ENCODE data around the gene LTBP2. TPM values are rescaled to one million over a fixed set of nuclear protein-coding genes. Genes with fewer than 3 reads are reported as not detected.

Gene LTBP2
- total RNA-seq, 2 donors from 2014 or later = 674 to 973 TPM

DNA sequence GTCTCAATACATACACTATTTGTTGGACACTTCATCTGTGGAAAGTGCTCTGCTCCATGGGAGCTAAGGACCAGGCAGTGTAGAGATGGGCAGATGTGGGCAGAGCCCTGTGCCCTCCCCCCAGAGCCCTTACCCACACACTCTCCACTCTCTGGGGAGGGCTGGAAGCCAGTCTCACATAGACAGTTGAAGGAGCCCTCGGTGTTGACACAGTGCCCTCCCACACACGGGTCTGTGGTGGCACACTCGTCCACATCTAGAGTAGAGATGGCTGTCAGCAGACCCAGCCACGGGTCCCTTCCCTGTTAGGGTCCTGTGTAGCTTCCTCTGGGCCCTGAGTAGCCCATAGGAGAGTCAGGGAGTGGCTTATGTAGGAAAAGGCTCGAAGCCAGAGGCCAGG, 104.2 kb downstream of the LTBP2 start:
- Histone ChIP-seq H3K4me3 (no peak overlapping the region), H3K9me3 (no peaks in the 10 kb centered on the region), H3K27me3 (replicated peaks; ENCODE audit: insufficient read depth) (no peaks in the 10 kb centered on the region), H3K4me1 (ENCODE audit: control insufficient read depth in 1 of 2, low read depth in 2 of 2) (peaks cover 11 to 27% of the 10 kb centered on the region in 2 donors), H3K27ac (peak overlapping the region; percentile 2 to 82), H3K36me3 (peaks cover 74% of the 10 kb centered on the region)
- ATAC-seq (ENCODE audit: insufficient number of reproducible peaks, low FRiP score, low read depth) (no peak), DNase-seq (ENCODE audit: low spot score) (no peak)
- TF ChIP-seq, protein P1, sequence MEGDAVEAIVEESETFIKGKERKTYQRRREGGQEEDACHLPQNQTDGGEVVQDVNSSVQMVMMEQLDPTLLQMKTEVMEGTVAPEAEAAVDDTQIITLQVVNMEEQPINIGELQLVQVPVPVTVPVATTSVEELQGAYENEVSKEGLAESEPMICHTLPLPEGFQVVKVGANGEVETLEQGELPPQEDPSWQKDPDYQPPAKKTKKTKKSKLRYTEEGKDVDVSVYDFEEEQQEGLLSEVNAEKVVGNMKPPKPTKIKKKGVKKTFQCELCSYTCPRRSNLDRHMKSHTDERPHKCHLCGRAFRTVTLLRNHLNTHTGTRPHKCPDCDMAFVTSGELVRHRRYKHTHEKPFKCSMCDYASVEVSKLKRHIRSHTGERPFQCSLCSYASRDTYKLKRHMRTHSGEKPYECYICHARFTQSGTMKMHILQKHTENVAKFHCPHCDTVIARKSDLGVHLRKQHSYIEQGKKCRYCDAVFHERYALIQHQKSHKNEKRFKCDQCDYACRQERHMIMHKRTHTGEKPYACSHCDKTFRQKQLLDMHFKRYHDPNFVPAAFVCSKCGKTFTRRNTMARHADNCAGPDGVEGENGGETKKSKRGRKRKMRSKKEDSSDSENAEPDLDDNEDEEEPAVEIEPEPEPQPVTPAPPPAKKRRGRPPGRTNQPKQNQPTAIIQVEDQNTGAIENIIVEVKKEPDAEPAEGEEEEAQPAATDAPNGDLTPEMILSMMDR (IDR thresholded peaks at IDR 0.05) = no peak

DNA sequence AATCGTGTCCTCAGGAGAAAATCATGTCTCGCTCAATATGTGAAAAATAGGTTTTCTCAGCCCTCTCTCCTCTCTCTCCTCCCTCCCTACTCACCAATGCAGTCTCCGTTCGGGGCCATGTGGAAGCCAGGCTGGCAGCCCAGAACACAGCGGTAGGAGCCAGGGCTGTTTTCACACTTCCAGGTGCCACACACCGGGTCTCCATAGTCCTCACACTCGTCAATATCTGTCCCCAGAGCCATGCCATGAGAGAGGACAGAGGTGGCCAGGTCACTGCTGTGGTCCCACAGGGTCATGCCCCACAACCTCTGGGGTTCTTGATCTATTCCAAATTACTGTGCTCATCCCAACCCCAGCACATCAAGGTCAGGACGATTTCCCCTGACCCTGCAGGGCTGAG, 105.0 kb downstream of the LTBP2 start:
- H3K36me3 ChIP-seq = peaks cover 82% of the 10 kb centered on the region
- no peak for ATAC-seq (ENCODE audit: insufficient number of reproducible peaks, low FRiP score, low read depth)

DNA sequence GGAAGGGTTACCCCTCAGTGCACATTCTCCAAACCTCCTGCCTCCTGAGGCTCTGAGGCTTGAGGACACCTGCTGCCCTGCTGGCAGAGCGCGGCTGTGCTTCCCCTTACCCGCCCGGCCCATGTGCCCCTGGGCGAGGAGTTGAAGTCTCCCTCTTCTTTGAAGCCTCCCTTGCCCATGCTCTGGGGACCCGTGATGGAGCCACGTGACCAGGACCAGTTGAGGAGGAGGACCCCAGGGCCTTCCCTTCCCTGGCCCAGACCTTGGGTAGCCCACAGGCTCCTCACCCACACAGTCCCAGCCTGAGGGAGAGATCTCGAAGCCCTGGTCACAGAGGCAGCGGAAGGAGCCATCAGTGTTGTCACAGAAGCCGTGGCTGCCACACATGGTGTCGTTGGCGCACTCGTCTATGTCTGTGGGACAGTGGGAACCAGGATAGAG, 105.6 kb downstream of the LTBP2 start:
- peak overlapping the region in 1 of 2 donors; percentile 50 for H3K27ac ChIP-seq
- H3K36me3 ChIP-seq = peaks cover 87% of the 10 kb centered on the region
- ATAC-seq (ENCODE audit: insufficient number of reproducible peaks, low FRiP score, low read depth) = no peak
- peaks cover 1 to 17% of the 10 kb centered on the region in 2 donors for H3K4me1 ChIP-seq (ENCODE audit: control insufficient read depth in 1 of 2, low read depth in 2 of 2)
- DNase-seq (ENCODE audit: low spot score) = no peak
- H3K9me3 ChIP-seq = no peaks in the 10 kb centered on the region
- no peaks in the 10 kb centered on the region for H3K27me3 ChIP-seq (replicated peaks; ENCODE audit: insufficient read depth)
- H3K4me3 ChIP-seq = no peak overlapping the region
- TF ChIP-seq, protein P1 (IDR thresholded peaks at IDR 0.05) = no peak

More for the DNA sequence above, 105.0 kb downstream of the LTBP2 start:
- no peak for DNase-seq (ENCODE audit: low spot score)
- H3K4me1 ChIP-seq (ENCODE audit: control insufficient read depth in 1 of 2, low read depth in 2 of 2) = peaks cover 8 to 24% of the 10 kb centered on the region in 2 donors
- no peaks in the 10 kb centered on the region for H3K27me3 ChIP-seq (replicated peaks; ENCODE audit: insufficient read depth)
- no peak overlapping the region for H3K4me3 ChIP-seq
- H3K27ac ChIP-seq = no peak overlapping the region
- H3K9me3 ChIP-seq = no peaks in the 10 kb centered on the region
- TF ChIP-seq, protein P1 (IDR thresholded peaks at IDR 0.05) = no peak

DNA sequence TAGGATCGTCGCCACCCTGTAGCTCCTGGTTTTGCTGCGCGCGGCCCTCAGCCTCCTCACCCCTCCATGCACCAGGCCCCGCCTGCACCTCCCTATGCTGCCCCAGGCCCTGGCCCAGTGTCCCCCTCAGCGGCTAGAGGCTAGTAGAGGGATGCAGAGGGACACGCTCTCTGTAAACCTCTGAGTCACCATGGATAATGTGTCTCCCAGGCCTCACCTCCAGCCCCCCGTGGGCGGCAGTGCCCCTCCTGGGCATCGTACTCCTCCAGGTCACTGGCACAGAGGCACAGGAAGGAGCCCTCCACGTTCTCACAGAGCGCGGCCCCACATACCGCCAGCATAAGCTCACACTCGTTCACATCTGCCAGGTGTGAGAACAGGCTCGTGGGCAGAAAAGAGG, 106.2 kb downstream of the LTBP2 start:
- Histone ChIP-seq H3K27ac (peak overlapping the region in 1 of 2 donors; percentile 50), H3K27me3 (replicated peaks; ENCODE audit: insufficient read depth) (no peaks in the 10 kb centered on the region), H3K4me1 (ENCODE audit: control insufficient read depth in 1 of 2, low read depth in 2 of 2) (peaks cover 0 to 11% of the 10 kb centered on the region in 2 donors), H3K4me3 (no peak overlapping the region), H3K36me3 (peaks cover 91% of the 10 kb centered on the region), H3K9me3 (no peaks in the 10 kb centered on the region)
- TF ChIP-seq, protein P1 (IDR thresholded peaks at IDR 0.05) = no peak
- no peak for ATAC-seq (ENCODE audit: insufficient number of reproducible peaks, low FRiP score, low read depth)
- DNase-seq (ENCODE audit: low spot score) = no peak

DNA sequence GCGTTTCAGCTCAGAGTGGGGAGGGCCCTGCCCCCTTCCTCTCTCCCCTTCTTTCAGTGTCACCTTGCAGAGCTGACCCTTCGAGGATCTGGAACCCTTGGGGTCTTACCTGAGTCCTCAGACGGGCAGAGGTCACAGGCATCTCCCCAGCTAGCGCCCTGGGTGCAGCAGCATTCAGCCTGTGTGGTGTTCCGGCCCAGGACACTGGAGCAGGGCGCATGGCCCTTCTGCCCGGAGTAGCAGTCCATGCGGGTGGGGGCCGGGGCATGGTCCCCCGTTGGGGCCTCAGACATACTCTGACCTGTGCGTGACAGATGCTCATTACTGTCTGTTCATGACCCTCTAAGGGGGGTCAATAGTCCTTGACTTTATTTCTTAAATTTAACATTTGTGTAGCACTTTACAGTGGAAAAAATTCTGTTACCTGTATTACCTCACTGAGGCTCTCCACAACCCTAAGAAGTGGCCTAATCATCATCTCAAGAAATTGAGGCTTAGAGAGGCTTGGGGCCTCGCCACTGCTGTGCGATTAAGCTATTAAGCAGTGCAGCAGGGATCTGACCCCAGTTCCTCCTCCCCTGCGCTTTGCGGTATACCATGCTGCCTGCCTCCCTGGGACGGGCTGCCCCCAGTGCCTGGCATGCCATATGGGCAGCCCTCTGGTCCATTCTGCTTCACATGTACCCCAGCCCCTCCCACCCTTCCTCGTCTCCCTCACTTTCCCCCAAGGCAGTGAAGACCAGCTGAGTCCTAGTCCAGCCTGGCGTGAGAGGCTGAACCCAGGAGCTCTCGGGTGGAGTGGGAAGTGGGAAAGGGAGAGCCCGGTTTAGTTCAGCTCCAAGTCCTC, 106.9 kb downstream of the LTBP2 start:
- no peak overlapping the region for H3K27ac ChIP-seq
- TF ChIP-seq, protein P1 (IDR thresholded peaks at IDR 0.05) = no peak
- H3K9me3 ChIP-seq = no peaks in the 10 kb centered on the region
- DNase-seq (ENCODE audit: low spot score) = no peak
- no peak overlapping the region for H3K4me3 ChIP-seq
- no peak for ATAC-seq (ENCODE audit: insufficient number of reproducible peaks, low FRiP score, low read depth)
- no peaks in the 10 kb centered on the region for H3K27me3 ChIP-seq (replicated peaks; ENCODE audit: insufficient read depth)
- H3K36me3 ChIP-seq = peaks cover 94% of the 10 kb centered on the region
- H3K4me1 ChIP-seq (ENCODE audit: control insufficient read depth in 1 of 2, low read depth in 2 of 2) = peaks cover 0 to 4% of the 10 kb centered on the region in 2 donors
